WTC11 (cell line): Measurements from ENCODE around the gene BBS1.

Experiments used
- ATF2 ChIP-seq: sonication (generic); formaldehyde crosslinking; IDR thresholded peaks from 2 replicates; pipeline ENCODE4 v1.8.1; 2022; ENCODE audit warnings: low read depth, missing genetic modification reagents, borderline replicate concordance
- CTCF ChIP-seq: fragments of 200-600 bp; IDR thresholded peaks from 2 replicates; pipeline ENCODE4 v1.8.0; 2022; ENCODE audit warnings: antibody characterized with exemption
- GABPB1 ChIP-seq: sonication (generic); formaldehyde crosslinking; IDR thresholded peaks from 2 replicates; pipeline ENCODE4 v1.8.1; 2023; ENCODE audit warnings: mild to moderate bottlenecking, missing genetic modification reagents
- IRF2 ChIP-seq: sonication (generic); formaldehyde crosslinking; IDR thresholded peaks from 2 replicates; pipeline ENCODE4 v1.8.0; 2022; ENCODE audit warnings: low read depth, missing genetic modification reagents, borderline replicate concordance
- MAX ChIP-seq: sonication (generic); formaldehyde crosslinking; IDR thresholded peaks from 2 replicates; pipeline ENCODE4 v1.8.0; 2022; ENCODE audit warnings: mild to moderate bottlenecking, missing genetic modification reagents
- TF ChIP-seq, protein P1 (sequence below): fragments of 250-450 bp; sonication (Bioruptor Pico); IDR thresholded peaks from 2 replicates; pipeline ENCODE4 v1.9.0; 2021; ENCODE audit warnings: mild to moderate bottlenecking, borderline replicate concordance
- TF ChIP-seq, protein P2 (sequence below): sonication (generic); formaldehyde crosslinking; IDR thresholded peaks from 2 replicates; pipeline ENCODE4 v1.8.0; 2022; ENCODE audit warnings: mild to moderate bottlenecking, missing genetic modification reagents

DNA sequence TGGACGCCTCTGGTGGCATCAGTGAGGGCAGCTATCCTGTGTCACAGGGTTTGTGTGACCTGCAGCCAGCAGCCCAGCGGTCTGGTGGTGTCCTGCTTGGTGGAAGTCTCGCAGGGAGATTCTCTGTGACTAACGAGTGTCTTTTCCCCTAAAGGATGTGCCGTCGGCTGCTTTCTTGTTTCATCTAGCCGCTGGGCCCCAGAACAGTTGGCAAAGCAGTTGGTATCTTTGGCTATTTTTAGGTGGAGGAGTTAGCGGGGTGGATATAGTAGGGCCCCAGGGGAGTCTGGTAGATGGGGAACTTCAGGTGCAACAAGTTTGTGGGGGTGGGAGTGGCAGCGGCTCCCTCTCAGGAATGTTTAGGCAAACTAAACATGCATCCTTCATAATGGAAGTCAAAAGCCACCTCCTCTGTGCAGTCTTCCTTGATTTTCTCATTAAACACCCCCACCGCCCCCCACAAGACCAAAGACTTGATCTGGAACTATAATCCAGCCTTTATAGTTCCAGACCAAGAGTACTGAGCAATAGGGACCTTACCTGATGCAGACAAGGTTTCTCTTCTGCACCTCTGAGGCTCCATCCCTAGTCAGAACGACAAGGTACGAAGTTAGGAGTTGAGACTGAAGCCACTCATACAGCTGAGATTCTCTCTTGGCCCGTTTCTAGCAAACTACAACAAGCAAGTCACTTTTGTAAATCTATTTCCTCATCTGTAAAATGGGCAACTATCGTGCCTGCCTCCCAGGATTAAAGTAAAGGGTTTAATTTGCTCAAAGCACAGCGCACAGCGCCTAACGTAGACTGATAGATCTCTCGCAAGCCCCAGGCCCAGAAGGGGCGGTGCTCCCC is 44.8 kb upstream of the BBS1 start:
- TF ChIP-seq CTCF (no peak), MAX (CRISPR knock-in tag) (no peak), GABPB1 (CRISPR knock-in tag) (no peak), IRF2 (CRISPR knock-in tag) (no peak), ATF2 (CRISPR knock-in tag) (no peak)
- TF ChIP-seq, protein P1, sequence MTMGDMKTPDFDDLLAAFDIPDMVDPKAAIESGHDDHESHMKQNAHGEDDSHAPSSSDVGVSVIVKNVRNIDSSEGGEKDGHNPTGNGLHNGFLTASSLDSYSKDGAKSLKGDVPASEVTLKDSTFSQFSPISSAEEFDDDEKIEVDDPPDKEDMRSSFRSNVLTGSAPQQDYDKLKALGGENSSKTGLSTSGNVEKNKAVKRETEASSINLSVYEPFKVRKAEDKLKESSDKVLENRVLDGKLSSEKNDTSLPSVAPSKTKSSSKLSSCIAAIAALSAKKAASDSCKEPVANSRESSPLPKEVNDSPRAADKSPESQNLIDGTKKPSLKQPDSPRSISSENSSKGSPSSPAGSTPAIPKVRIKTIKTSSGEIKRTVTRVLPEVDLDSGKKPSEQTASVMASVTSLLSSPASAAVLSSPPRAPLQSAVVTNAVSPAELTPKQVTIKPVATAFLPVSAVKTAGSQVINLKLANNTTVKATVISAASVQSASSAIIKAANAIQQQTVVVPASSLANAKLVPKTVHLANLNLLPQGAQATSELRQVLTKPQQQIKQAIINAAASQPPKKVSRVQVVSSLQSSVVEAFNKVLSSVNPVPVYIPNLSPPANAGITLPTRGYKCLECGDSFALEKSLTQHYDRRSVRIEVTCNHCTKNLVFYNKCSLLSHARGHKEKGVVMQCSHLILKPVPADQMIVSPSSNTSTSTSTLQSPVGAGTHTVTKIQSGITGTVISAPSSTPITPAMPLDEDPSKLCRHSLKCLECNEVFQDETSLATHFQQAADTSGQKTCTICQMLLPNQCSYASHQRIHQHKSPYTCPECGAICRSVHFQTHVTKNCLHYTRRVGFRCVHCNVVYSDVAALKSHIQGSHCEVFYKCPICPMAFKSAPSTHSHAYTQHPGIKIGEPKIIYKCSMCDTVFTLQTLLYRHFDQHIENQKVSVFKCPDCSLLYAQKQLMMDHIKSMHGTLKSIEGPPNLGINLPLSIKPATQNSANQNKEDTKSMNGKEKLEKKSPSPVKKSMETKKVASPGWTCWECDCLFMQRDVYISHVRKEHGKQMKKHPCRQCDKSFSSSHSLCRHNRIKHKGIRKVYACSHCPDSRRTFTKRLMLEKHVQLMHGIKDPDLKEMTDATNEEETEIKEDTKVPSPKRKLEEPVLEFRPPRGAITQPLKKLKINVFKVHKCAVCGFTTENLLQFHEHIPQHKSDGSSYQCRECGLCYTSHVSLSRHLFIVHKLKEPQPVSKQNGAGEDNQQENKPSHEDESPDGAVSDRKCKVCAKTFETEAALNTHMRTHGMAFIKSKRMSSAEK (CRISPR knock-in tag) = no peak
- TF ChIP-seq, protein P2, sequence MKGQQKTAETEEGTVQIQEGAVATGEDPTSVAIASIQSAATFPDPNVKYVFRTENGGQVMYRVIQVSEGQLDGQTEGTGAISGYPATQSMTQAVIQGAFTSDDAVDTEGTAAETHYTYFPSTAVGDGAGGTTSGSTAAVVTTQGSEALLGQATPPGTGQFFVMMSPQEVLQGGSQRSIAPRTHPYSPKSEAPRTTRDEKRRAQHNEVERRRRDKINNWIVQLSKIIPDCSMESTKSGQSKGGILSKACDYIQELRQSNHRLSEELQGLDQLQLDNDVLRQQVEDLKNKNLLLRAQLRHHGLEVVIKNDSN = no peak
